ENCODE data around the gene CRMP1.

DNA sequence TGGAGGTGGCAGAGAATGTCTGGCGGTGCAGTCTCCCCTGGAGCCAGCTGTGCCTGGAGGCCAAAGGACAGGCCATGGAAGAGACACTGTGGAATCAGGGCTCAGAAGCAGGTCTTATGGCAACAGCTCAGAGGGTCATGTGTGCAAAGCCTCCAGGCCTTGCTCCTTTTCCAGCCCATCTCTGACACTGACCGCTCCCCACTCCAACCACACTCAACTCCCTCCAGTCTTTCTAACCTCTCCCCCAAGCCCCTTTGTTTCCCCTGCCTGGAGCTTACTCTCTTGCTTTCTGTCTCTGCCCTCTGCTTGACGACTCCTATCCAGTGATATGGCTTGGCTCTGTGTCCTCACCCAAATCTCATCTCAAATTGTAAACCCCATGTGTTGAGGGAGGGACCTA lies 34.2 kb upstream of the CRMP1 start:
- TF ChIP-seq, protein P1, sequence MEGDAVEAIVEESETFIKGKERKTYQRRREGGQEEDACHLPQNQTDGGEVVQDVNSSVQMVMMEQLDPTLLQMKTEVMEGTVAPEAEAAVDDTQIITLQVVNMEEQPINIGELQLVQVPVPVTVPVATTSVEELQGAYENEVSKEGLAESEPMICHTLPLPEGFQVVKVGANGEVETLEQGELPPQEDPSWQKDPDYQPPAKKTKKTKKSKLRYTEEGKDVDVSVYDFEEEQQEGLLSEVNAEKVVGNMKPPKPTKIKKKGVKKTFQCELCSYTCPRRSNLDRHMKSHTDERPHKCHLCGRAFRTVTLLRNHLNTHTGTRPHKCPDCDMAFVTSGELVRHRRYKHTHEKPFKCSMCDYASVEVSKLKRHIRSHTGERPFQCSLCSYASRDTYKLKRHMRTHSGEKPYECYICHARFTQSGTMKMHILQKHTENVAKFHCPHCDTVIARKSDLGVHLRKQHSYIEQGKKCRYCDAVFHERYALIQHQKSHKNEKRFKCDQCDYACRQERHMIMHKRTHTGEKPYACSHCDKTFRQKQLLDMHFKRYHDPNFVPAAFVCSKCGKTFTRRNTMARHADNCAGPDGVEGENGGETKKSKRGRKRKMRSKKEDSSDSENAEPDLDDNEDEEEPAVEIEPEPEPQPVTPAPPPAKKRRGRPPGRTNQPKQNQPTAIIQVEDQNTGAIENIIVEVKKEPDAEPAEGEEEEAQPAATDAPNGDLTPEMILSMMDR (IDR thresholded peaks at IDR 0.05), result no peak
- no peak for TF ChIP-seq POLR2A (IDR thresholded peaks at IDR 0.05)
